ENCODE measurements around the gene OR51B4. TPM values are rescaled to one million over a fixed set of nuclear protein-coding genes. Genes with fewer than 3 reads are reported as not detected.
"Not testable (repeated sequence)": the region's sequence is repeated elsewhere in the genome, so short reads cannot be mapped to it uniquely, and the experiment has no call there.

OR51B4 gene
- total and polyA plus RNA-seq, 7 experiments from 2014 or later, result not detected

GRCh38 chr11:5253440-5253839 lies 48.3 kb downstream of the OR51B4 start:
- H3K9me3 Mint-ChIP-seq; H3K27ac Mint-ChIP-seq; H3K4me3 Mint-ChIP-seq; H3K9me3 ChIP-seq (ENCODE audit: control insufficient read depth in 2 of 3, low read length in 3 of 3); H3K4me3 ChIP-seq (ENCODE audit: low read length); CTCF ChIA-PET; ATAC-seq; H3K27me3 ChIP-seq (ENCODE audit: control insufficient read depth in 2 of 2, insufficient read depth in 2 of 2, low read length in 2 of 2); H3K4me1 ChIP-seq (ENCODE audit: control insufficient read depth in 2 of 2, insufficient read depth in 2 of 2, low read length in 2 of 2); H3K27ac ChIP-seq (ENCODE audit: low read depth, low read length); POLR2A ChIA-PET; H3K36me3 ChIP-seq (ENCODE audit: control insufficient read depth in 2 of 3, insufficient read depth in 3 of 3, low read length in 3 of 3); H3K36me3 Mint-ChIP-seq; DNase-seq; H3K4me1 Mint-ChIP-seq; intact Hi-C loops (cut with micrococcal nuclease): not testable (repeated sequence)
- H3K27me3 Mint-ChIP-seq, result peaks cover 0 to 23% (median 9%) of the 10 kb centered on the region in 5 donors

- ChIA-PET POLR2A (no interaction called here), CTCF (no interaction called here)
- Mint-ChIP-seq H3K27me3 (peaks cover 0 to 20% (median 9%) of the 10 kb centered on the region in 5 donors), H3K4me3 (no peak overlapping the region), H3K36me3 (no peaks in the 10 kb centered on the region), H3K27ac (peak overlapping the region in 1 of 9 donors; percentile 7), H3K4me1 (peaks cover 0 to 1% (median 0%) of the 10 kb centered on the region in 7 donors), H3K9me3 (peaks cover 0 to 4% (median 0%) of the 10 kb centered on the region in 11 donors)
- Histone ChIP-seq H3K27ac (ENCODE audit: low read depth, low read length) (no peak overlapping the region), H3K27me3 (ENCODE audit: control insufficient read depth in 2 of 2, insufficient read depth in 2 of 2, low read length in 2 of 2) (no peaks in the 10 kb centered on the region), H3K4me3 (ENCODE audit: low read length) (no peak overlapping the region), H3K9me3 (ENCODE audit: control insufficient read depth in 2 of 3, low read length in 3 of 3) (no peaks in the 10 kb centered on the region), H3K36me3 (ENCODE audit: control insufficient read depth in 2 of 3, insufficient read depth in 3 of 3, low read length in 3 of 3) (no peaks in the 10 kb centered on the region), H3K4me1 (ENCODE audit: control insufficient read depth in 2 of 2, insufficient read depth in 2 of 2, low read length in 2 of 2) (no peaks in the 10 kb centered on the region)
- ATAC-seq (no peak), DNase-seq (no peak)
- intact Hi-C loops (cut with micrococcal nuclease), result no loop called here
Observed at GRCh38 chr11:5252919-5253265, 48.9 kb downstream of the OR51B4 start.

- POLR2A ChIA-PET, result no interaction called here
- Mint-ChIP-seq H3K27ac (no peak overlapping the region), H3K27me3 (peaks cover 2 to 15% (median 9%) of the 10 kb centered on the region in 5 donors), H3K4me3 (no peak overlapping the region), H3K4me1 (no peaks in the 10 kb centered on the region), H3K9me3 (no peaks in the 10 kb centered on the region), H3K36me3 (no peaks in the 10 kb centered on the region)
- DNase-seq (no peak), ATAC-seq (no peak)
- intact Hi-C loops (cut with micrococcal nuclease), result no loop called here
- Histone ChIP-seq H3K36me3 (ENCODE audit: control insufficient read depth in 2 of 3, insufficient read depth in 3 of 3, low read length in 3 of 3) (no peaks in the 10 kb centered on the region), H3K27me3 (ENCODE audit: control insufficient read depth in 2 of 2, insufficient read depth in 2 of 2, low read length in 2 of 2) (no peaks in the 10 kb centered on the region), H3K27ac (ENCODE audit: low read depth, low read length) (no peak overlapping the region), H3K9me3 (ENCODE audit: control insufficient read depth in 2 of 3, low read length in 3 of 3) (no peaks in the 10 kb centered on the region), H3K4me1 (ENCODE audit: control insufficient read depth in 2 of 2, insufficient read depth in 2 of 2, low read length in 2 of 2) (no peaks in the 10 kb centered on the region), H3K4me3 (ENCODE audit: low read length) (no peak overlapping the region)
- CTCF ChIA-PET, result no interaction called here
Observed at GRCh38 chr11:5252192-5252918, 49.4 kb downstream of the OR51B4 start.

GRCh38 chr11:5251746-5252145 lies 50.0 kb downstream of the OR51B4 start:
- no peaks in the 10 kb centered on the region for H3K27me3 ChIP-seq (ENCODE audit: control insufficient read depth in 2 of 2, insufficient read depth in 2 of 2, low read length in 2 of 2)
- H3K36me3 Mint-ChIP-seq, result no peaks in the 10 kb centered on the region
- intact Hi-C loops (cut with micrococcal nuclease), result no loop called here
- H3K4me3 Mint-ChIP-seq, result no peak overlapping the region
- no peak overlapping the region for H3K27ac ChIP-seq (ENCODE audit: low read depth, low read length)
- no peak overlapping the region for H3K27ac Mint-ChIP-seq
- no peak for ATAC-seq
- no peaks in the 10 kb centered on the region for H3K9me3 ChIP-seq (ENCODE audit: control insufficient read depth in 2 of 3, low read length in 3 of 3)
- POLR2A ChIA-PET, result no interaction called here
- peaks cover 4 to 17% (median 9%) of the 10 kb centered on the region in 5 donors for H3K27me3 Mint-ChIP-seq
- H3K4me1 Mint-ChIP-seq, result no peaks in the 10 kb centered on the region
- no peaks in the 10 kb centered on the region for H3K36me3 ChIP-seq (ENCODE audit: control insufficient read depth in 2 of 3, insufficient read depth in 3 of 3, low read length in 3 of 3)
- H3K9me3 Mint-ChIP-seq, result no peaks in the 10 kb centered on the region
- H3K4me3 ChIP-seq (ENCODE audit: low read length), result no peak overlapping the region
- no peak for DNase-seq
- no peaks in the 10 kb centered on the region for H3K4me1 ChIP-seq (ENCODE audit: control insufficient read depth in 2 of 2, insufficient read depth in 2 of 2, low read length in 2 of 2)
- CTCF ChIA-PET, result no interaction called here

Other genes starting within 250 kb of the OR51B4 start
- gene OR52E2, start 242.3 kb downstream of the OR51B4 start, total RNA-seq, result not detected
- gene OR52E2, start 242.3 kb downstream of the OR51B4 start, polyA plus RNA-seq, result not detected
- not detected for gene OR52E1, start 232.4 kb downstream of the OR51B4 start, total RNA-seq
- not detected for gene OR52E1, start 232.4 kb downstream of the OR51B4 start, polyA plus RNA-seq
- gene OR52A5, start 163.6 kb downstream of the OR51B4 start, total RNA-seq, result not detected
- not detected for gene OR52A5, start 163.6 kb downstream of the OR51B4 start, polyA plus RNA-seq
- not detected for gene OR52A1, start 147.2 kb downstream of the OR51B4 start, total RNA-seq
- gene OR52A1, start 147.2 kb downstream of the OR51B4 start, polyA plus RNA-seq, result not detected
- not detected for gene OR51V1, start 101.3 kb downstream of the OR51B4 start, total RNA-seq
- gene OR51V1, start 101.3 kb downstream of the OR51B4 start, polyA plus RNA-seq, result not detected
- 10 to 100 TPM in 1 of 5 experiments, under 1 TPM in 1, not detected in 3; 1.00 to 56.2 TPM for gene HBB, start 74.9 kb downstream of the OR51B4 start, total RNA-seq
- gene HBB, start 74.9 kb downstream of the OR51B4 start, polyA plus RNA-seq, result under 1 TPM; 0.67 to 0.91 TPM
- not detected for gene HBD, start 67.5 kb downstream of the OR51B4 start, total RNA-seq
- gene HBD, start 67.5 kb downstream of the OR51B4 start, polyA plus RNA-seq, result not detected
- not detected for gene HBG1, start 52.1 kb downstream of the OR51B4 start, total RNA-seq
- not detected for gene HBG1, start 52.1 kb downstream of the OR51B4 start, polyA plus RNA-seq
- not detected for gene HBG2, start 47.2 kb downstream of the OR51B4 start, total RNA-seq
- not detected for gene HBG2, start 47.2 kb downstream of the OR51B4 start, polyA plus RNA-seq
- gene HBE1, start 32.0 kb downstream of the OR51B4 start, total RNA-seq, result not detected
- not detected for gene HBE1, start 32.0 kb downstream of the OR51B4 start, polyA plus RNA-seq
- gene OR51B2, start 22.4 kb upstream of the OR51B4 start, total RNA-seq, result not detected
- not detected for gene OR51B2, start 22.4 kb upstream of the OR51B4 start, polyA plus RNA-seq
- gene OR51B5, start 41.6 kb upstream of the OR51B4 start, total RNA-seq, result under 1 TPM in 1 of 5 experiments, not detected in 4; 0.48 TPM
- gene OR51B5, start 41.6 kb upstream of the OR51B4 start, polyA plus RNA-seq, result not detected
- not detected for gene OR51B6, start 49.6 kb upstream of the OR51B4 start, total RNA-seq
- not detected for gene OR51B6, start 49.6 kb upstream of the OR51B4 start, polyA plus RNA-seq
- not detected for gene OR51M1, start 81.9 kb upstream of the OR51B4 start, total RNA-seq
- gene OR51M1, start 81.9 kb upstream of the OR51B4 start, polyA plus RNA-seq, result not detected
- not detected for gene OR51Q1, start 120.2 kb upstream of the OR51B4 start, total RNA-seq
- gene OR51Q1, start 120.2 kb upstream of the OR51B4 start, polyA plus RNA-seq, result not detected
- gene OR51I1, start 139.6 kb upstream of the OR51B4 start, total RNA-seq, result not detected
- not detected for gene OR51I1, start 139.6 kb upstream of the OR51B4 start, polyA plus RNA-seq
- gene OR51I2, start 147.4 kb upstream of the OR51B4 start, total RNA-seq, result not detected
- not detected for gene OR51I2, start 147.4 kb upstream of the OR51B4 start, polyA plus RNA-seq
- gene OR52D1, start 186.7 kb upstream of the OR51B4 start, total RNA-seq, result not detected
- gene OR52D1, start 186.7 kb upstream of the OR51B4 start, polyA plus RNA-seq, result not detected
- gene UBQLN3, start 208.0 kb upstream of the OR51B4 start, total RNA-seq, result under 1 TPM in 3 of 5 experiments, not detected in 2; 0.32 to 0.57 (median 0.49) TPM
- not detected for gene UBQLN3, start 208.0 kb upstream of the OR51B4 start, polyA plus RNA-seq
- under 1 TPM; 0.53 to 0.73 (median 0.60) TPM for gene UBQLNL, start 214.8 kb upstream of the OR51B4 start, total RNA-seq
- gene UBQLNL, start 214.8 kb upstream of the OR51B4 start, polyA plus RNA-seq, result under 1 TPM in 1 of 2 donors, not detected in 1; 0.10 TPM
- gene OR52H1, start 246.6 kb upstream of the OR51B4 start, total RNA-seq, result under 1 TPM in 3 of 5 experiments, not detected in 2; 0.32 to 0.49 (median 0.48) TPM
- gene OR52H1, start 246.6 kb upstream of the OR51B4 start, polyA plus RNA-seq, result not detected

Data from naive thymus-derived CD4-positive, alpha-beta T cell (primary cell).